Measurements from ENCODE around the gene TAF7.

DNA sequence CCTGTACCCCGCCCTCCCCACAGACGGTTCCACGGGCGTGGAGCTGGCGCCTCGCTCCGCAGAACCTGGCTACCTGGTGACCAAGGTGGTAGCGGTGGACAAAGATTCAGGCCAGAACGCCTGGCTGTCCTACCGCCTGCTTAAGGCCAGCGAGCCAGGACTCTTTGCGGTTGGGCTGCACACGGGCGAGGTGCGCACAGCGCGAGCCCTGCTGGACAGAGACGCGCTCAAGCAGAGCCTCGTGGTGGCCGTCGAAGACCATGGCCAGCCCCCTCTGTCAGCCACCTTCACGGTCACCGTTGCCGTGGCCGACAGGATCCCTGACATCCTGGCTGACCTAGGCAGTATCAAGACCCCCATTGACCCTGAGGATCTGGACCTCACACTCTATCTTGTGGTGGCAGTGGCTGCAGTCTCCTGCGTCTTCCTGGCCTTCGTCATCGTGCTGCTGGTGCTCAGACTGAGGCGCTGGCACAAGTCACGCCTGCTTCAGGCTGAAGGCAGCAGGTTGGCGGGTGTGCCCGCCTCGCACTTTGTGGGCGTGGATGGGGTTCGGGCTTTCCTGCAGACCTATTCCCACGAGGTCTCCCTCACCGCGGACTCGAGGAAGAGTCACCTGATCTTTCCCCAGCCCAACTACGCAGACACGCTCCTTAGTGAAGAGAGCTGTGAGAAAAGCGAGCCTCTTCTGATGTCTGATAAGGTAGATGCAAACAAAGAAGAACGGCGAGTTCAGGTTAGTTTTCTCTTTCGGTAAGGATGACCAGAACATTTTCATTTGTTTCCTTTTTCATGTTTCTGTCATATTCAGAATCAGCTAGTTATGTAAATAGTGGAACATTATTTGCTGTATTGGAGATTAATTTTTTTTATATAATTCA, 45.7 kb upstream of the TAF7 start:
- TF ChIP-seq, protein P1, sequence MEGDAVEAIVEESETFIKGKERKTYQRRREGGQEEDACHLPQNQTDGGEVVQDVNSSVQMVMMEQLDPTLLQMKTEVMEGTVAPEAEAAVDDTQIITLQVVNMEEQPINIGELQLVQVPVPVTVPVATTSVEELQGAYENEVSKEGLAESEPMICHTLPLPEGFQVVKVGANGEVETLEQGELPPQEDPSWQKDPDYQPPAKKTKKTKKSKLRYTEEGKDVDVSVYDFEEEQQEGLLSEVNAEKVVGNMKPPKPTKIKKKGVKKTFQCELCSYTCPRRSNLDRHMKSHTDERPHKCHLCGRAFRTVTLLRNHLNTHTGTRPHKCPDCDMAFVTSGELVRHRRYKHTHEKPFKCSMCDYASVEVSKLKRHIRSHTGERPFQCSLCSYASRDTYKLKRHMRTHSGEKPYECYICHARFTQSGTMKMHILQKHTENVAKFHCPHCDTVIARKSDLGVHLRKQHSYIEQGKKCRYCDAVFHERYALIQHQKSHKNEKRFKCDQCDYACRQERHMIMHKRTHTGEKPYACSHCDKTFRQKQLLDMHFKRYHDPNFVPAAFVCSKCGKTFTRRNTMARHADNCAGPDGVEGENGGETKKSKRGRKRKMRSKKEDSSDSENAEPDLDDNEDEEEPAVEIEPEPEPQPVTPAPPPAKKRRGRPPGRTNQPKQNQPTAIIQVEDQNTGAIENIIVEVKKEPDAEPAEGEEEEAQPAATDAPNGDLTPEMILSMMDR (IDR thresholded peaks at IDR 0.05; ENCODE audit: low read depth, low read length): no peak
- no peak for TF ChIP-seq POLR2A (IDR thresholded peaks at IDR 0.05; ENCODE audit: extremely low read depth, insufficient read length)
- TF ChIP-seq, protein P2, sequence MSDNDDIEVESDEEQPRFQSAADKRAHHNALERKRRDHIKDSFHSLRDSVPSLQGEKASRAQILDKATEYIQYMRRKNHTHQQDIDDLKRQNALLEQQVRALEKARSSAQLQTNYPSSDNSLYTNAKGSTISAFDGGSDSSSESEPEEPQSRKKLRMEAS (IDR thresholded peaks at IDR 0.05; ENCODE audit: low read depth, low read length): no peak
- no peak for TF ChIP-seq MYC (IDR thresholded peaks at IDR 0.05; ENCODE audit: low read depth, low read length)

All from NB4 (cell line).